ENCODE measurements around the gene ARHGEF11.

The ARHGEF11 gene

DNA sequence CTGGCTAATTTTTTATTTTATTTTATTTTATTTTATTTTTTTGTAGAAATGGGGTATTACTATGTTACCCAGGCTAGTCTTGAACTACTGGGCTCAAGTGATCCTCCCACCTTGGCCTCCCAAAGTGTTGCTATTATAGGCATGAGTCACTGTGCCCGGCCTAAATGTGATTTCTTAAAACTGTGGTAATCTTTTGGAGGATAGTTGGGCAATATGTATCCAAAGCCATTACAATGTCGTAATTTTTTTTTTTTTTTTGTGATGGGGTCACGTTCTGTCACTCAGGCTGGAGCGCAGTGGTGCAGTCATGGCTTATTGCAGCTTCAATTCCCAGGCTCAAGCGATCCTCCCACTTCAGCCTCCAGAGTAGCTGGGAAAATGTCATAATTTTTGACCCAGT lies 39.9 kb upstream of the ARHGEF11 start:
- H3K4me3 ChIP-seq (ENCODE audit: low read depth, low read length), result no peak overlapping the region
- no peak for TF ChIP-seq POLR2A (IDR thresholded peaks at IDR 0.05; ENCODE audit: extremely low read depth, insufficient read length)
- TF ChIP-seq, protein P1, sequence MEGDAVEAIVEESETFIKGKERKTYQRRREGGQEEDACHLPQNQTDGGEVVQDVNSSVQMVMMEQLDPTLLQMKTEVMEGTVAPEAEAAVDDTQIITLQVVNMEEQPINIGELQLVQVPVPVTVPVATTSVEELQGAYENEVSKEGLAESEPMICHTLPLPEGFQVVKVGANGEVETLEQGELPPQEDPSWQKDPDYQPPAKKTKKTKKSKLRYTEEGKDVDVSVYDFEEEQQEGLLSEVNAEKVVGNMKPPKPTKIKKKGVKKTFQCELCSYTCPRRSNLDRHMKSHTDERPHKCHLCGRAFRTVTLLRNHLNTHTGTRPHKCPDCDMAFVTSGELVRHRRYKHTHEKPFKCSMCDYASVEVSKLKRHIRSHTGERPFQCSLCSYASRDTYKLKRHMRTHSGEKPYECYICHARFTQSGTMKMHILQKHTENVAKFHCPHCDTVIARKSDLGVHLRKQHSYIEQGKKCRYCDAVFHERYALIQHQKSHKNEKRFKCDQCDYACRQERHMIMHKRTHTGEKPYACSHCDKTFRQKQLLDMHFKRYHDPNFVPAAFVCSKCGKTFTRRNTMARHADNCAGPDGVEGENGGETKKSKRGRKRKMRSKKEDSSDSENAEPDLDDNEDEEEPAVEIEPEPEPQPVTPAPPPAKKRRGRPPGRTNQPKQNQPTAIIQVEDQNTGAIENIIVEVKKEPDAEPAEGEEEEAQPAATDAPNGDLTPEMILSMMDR (IDR thresholded peaks at IDR 0.05; ENCODE audit: low read depth, low read length), result no peak
- TF ChIP-seq MYC (IDR thresholded peaks at IDR 0.05; ENCODE audit: low read depth, low read length), result no peak
- TF ChIP-seq, protein P2, sequence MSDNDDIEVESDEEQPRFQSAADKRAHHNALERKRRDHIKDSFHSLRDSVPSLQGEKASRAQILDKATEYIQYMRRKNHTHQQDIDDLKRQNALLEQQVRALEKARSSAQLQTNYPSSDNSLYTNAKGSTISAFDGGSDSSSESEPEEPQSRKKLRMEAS (IDR thresholded peaks at IDR 0.05; ENCODE audit: low read depth, low read length), result no peak
- DNase-seq (ENCODE audit: low read depth), result peak; percentile 91

DNA sequence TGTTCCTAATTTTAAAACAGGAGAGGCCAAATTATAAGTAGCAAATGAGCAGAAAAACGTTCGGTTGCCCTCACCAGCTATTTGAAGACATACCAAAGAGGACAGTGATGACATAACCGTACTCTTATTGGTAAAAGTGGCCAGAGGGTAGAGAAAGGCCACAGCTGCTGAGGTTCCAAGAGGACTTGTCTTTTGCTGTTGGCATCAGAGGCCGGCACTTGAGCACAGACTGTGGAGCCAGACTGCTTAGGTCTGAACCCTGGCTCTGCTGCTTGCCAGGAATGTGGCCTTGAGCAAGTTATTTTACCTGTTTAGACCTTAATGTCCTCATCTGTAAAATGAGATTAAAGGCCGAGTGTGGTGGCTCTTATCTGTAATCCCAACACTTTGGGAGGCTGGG lies 39.2 kb upstream of the ARHGEF11 start:
- DNase-seq (ENCODE audit: low read depth), result no peak
- no peak for TF ChIP-seq POLR2A (IDR thresholded peaks at IDR 0.05; ENCODE audit: extremely low read depth, insufficient read length)
- TF ChIP-seq, protein P1 (IDR thresholded peaks at IDR 0.05; ENCODE audit: low read depth, low read length), result no peak
- no peak for TF ChIP-seq MYC (IDR thresholded peaks at IDR 0.05; ENCODE audit: low read depth, low read length)
- TF ChIP-seq, protein P2 (IDR thresholded peaks at IDR 0.05; ENCODE audit: low read depth, low read length), result no peak
- no peak overlapping the region for H3K4me3 ChIP-seq (ENCODE audit: low read depth, low read length)

DNA sequence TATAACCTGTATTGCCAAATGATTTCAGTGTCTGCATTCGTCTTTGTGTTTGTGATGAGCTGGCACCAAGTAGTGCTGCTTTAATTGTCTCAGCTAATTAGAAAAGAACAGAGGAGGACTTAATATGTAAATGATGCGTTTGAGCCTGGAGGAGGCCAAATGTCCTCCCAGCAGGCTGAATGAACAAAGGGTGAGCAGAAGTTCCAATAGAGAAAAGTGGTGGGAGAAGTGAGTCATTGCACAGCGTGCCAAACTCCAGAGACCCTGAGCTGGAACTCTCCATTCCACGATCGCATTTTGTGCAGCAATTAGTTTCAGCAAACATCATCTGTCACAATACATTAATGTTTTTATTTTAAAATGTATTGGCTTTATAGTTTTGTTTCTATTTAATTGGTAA lies 36.2 kb upstream of the ARHGEF11 start:
- H3K4me3 ChIP-seq (ENCODE audit: low read depth, low read length), result no peak overlapping the region
- DNase-seq (ENCODE audit: low read depth), result no peak
- TF ChIP-seq MYC (IDR thresholded peaks at IDR 0.05; ENCODE audit: low read depth, low read length) (no peak), POLR2A (IDR thresholded peaks at IDR 0.05; ENCODE audit: extremely low read depth, insufficient read length) (no peak)
- TF ChIP-seq, protein P1 (IDR thresholded peaks at IDR 0.05; ENCODE audit: low read depth, low read length), result no peak
- TF ChIP-seq, protein P2 (IDR thresholded peaks at IDR 0.05; ENCODE audit: low read depth, low read length), result no peak

DNA sequence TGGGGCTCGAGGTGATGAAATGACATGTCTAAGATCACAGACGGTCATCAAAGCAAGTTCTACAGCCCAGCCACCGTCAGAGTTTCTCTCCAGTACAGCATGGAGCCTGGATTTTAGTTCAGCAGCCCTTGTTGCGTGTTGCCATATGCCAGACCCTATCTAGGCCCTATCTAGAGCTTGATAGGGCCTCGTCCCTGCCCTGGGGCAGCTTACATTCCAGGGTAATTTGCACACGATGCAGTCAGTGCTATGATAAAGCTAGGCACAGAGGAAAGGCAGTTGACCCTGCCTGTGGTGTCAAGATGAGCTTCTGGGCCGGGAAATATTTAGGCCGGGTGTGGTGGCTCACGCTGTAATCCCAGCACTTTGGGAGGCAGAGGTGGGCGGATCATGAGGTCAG lies 35.2 kb upstream of the ARHGEF11 start:
- DNase-seq (ENCODE audit: low read depth), result no peak
- TF ChIP-seq, protein P2 (IDR thresholded peaks at IDR 0.05; ENCODE audit: low read depth, low read length), result no peak
- TF ChIP-seq MYC (IDR thresholded peaks at IDR 0.05; ENCODE audit: low read depth, low read length) (no peak), POLR2A (IDR thresholded peaks at IDR 0.05; ENCODE audit: extremely low read depth, insufficient read length) (no peak)
- H3K4me3 ChIP-seq (ENCODE audit: low read depth, low read length), result no peak overlapping the region

DNA sequence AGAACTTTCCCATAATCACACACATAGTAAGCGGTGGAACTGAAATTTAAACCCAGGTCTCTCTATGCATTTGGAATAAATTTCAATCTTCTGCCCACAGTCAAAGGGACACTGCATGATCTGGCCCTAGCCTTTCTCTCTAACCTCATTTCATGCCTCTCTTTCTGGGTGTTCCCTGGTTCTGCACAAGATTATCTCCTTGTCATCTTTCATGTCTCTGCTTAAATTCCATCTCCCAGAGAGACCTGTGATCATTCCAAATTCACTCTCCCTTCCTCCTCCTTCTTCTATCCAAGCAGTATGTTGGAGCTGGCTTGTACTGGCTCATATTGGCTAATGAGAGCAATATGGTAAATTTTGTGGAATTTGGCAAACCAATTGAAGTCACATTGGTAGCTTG lies 31.9 kb upstream of the ARHGEF11 start:
- TF ChIP-seq, protein P1 (IDR thresholded peaks at IDR 0.05; ENCODE audit: low read depth, low read length), result no peak
- TF ChIP-seq POLR2A (IDR thresholded peaks at IDR 0.05; ENCODE audit: extremely low read depth, insufficient read length), result no peak
- TF ChIP-seq, protein P2 (IDR thresholded peaks at IDR 0.05; ENCODE audit: low read depth, low read length), result no peak
- no peak for TF ChIP-seq MYC (IDR thresholded peaks at IDR 0.05; ENCODE audit: low read depth, low read length)
- H3K4me3 ChIP-seq (ENCODE audit: low read depth, low read length), result no peak overlapping the region
- no peak for DNase-seq (ENCODE audit: low read depth)

DNA sequence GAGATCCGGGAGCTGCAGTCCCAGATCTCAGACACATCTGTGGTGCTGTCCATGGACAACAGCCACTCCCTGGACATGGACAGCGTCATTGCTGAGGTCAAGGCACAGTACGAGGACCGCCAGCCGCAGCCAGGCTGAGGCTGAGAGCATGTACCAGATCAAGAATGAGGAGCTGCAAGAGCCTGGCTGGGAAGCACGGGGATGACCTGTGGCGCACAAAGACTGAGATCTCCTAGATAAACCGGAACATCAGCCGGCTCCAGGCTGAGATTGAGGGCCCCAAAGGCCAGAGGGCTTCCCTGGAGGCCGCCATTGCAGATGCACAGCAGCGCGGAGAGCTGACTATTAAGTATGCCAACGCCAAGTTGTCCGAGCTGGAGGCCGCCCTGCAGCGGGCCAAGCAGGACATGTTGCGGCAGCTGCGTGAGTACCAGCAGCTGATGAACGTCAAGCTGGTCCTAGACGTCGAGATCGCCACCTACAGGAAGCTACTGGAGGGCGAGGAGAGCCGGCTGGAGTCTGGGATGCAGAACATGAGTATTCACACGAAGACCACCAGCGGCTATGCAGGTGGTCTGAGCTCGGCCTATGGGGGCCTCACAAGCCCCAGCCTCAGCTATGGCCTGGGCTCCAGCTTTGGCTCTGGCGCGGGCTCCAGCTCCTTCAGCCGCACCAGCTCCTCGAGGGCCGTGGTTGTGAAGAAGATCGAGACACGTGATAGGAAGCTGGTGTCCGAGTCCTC lies 28.6 kb upstream of the ARHGEF11 start:
- peak; percentile 72 for DNase-seq (ENCODE audit: low read depth)
- TF ChIP-seq POLR2A (IDR thresholded peaks at IDR 0.05; ENCODE audit: extremely low read depth, insufficient read length) (no peak), MYC (IDR thresholded peaks at IDR 0.05; ENCODE audit: low read depth, low read length) (no peak)
- TF ChIP-seq, protein P1 (IDR thresholded peaks at IDR 0.05; ENCODE audit: low read depth, low read length), result peak; percentile 55
- TF ChIP-seq, protein P2 (IDR thresholded peaks at IDR 0.05; ENCODE audit: low read depth, low read length), result 0 out of 2 replicates have a peak, but pooled peaks have one; percentile 17
- H3K4me3 ChIP-seq (ENCODE audit: low read depth, low read length), result no peak overlapping the region

All from NB4 (cell line).